C4-2B (cell line): ENCODE results near the gene DENND1C.

Experiments used
- H3K27ac ChIP-seq: fragments of 450-650 bp; 2 replicates; pipeline ENCODE4 v1.5.1; 2017
- CTCF ChIP-seq: fragments of 450-650 bp; conservative IDR thresholded peaks from 2 replicates; pipeline ENCODE4 v1.5.1; 2017; ENCODE audit warnings: mild to moderate bottlenecking
- ZFX ChIP-seq: fragments of 450-650 bp; IDR thresholded peaks from 2 replicates; pipeline ENCODE4 v1.6.1; 2017

Gene DENND1C

DNA sequence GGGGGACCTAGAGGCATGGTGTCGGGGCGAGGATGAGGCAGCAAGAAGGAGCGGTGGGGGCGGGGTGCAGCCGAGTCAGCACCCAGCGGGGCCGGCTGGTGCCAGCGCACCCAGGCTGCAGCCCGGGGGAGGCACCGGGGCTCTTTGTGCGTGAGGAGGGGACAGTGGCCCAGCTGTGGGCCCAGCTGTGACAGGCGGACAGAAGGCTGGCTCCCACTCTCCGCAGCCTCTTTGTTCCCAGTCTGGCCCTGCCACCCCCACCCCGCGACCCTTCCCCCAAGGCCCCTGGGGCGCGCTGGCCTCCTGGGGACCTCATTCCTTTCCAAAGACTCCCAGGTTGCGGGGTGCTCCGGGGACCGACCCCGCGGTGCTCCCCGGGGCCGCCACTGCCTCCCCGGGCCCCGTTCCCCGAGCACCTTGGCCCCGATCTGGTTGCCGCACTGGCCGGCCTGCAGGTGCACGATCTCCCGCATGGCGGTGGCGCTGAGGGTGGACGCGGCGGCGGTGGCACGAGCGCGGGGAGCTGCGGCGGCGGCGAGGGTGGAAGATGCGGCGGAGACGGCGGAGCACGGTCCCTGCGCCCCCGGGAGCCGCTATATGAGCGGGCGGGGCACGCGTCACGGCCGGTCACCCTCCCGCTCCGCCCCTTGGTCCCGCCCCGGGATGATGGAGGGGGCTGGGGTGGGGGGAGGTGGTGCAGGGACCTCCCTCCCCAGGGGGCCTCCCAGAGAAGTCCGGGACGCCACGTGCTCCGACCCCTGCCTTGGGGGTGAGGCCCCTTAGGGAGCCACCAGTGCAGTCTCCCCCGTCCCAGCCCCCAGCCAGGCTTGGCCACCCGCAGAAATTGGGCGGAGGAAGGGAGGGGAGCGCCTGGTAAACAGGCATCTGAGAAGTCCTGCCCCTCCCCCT is 20.4 kb upstream of the DENND1C start, which contains the start of gene TUBB4A:
TSS of gene TUBB4A (minus strand) at position 570 of the 909 bp plus-strand sequence. CDS start at position 473, 97 bp downstream.
- H3K27ac ChIP-seq = no peak within 1 kb of the TSS; the same call in 1 of the 2 replicates
- TF ChIP-seq CTCF (no peak), ZFX (no peak)

DNA sequence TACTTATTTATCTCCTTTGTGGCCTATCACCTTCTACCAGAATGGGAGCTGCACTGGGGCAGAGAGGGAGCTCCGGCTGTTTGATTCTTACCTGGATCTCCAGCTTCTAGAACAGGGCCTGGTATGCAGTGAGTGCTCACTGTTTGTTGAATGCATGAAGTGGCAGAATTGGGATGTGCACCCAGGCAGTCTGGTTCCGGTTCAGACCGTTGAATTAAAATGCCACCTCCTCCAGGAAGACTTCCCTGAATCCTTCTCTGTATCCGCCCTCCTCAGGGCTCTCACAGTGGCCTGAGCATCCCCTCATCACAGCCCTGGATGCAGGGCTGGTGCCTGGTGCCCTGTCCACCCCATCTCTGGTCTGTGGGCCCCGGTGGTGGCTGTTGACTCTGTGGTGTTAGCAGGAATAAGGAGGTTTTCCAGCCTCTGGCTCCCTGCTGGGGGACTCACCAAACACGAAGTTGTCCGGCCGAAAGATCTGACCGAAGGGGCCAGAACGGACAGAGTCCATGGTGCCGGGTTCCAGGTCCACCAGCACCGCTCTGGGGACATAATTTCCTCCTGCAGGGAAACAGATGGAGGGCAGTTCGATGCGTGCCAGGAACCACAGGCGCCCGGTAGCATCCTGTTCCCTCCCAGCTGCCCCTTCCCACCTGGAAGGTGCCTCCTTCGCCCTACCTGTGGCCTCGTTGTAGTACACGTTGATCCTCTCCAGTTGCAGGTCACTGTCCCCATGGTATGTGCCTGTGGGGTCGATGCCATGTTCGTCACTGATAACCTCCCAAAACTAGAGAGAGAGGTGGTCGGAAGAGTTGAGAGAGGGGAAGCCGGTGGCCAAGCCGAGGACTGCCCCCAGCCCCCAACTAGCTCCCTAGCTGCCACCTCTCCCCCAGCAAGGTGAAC is 19.5 kb upstream of the DENND1C start:
- TF ChIP-seq ZFX (no peak), CTCF (no peak)
- no peak overlapping the region; the same call in 1 of the 2 replicates for H3K27ac ChIP-seq

GRCh38 chr19:6499052-6499790 is 17.6 kb upstream of the DENND1C start:
- H3K27ac ChIP-seq = no peak overlapping the region
- TF ChIP-seq CTCF (no peak), ZFX (no peak)

DNA sequence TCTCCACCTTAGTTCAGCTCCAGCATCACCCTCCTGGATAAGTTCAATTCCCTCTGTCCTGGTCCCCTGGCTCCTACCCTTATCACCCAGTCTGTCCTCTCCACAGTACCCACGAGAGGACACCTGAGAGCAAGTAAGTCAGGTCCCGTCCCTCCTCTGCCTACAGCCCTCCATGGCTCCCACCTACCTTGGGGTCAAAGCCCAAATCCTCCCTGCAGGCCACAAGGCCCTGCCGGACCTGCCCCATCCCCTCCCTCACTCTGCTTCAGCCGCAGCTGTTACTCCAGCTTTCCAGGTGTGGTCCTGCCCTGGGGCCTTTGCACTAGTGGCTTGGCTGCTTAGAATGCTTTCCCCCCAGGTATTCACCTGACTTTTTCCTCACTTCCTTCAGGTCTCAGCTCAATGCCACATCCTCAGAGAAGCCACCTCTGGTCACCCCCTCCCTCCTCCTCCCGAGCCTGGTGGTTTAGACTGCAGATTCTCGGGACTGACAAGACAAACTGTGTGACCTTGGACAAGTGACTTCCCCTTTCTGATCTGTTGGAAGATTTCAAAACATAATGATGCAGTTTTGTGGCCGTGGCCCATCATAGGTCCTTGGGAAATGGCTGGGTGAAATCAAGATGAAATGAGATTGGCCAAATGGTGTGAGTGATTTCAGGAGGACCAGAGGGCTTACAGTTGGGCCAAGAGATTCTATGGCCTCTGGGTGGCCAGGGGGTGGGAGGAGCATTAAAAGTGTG is 16.9 kb upstream of the DENND1C start:
- TF ChIP-seq ZFX (no peak), CTCF (no peak)
- no peak overlapping the region for H3K27ac ChIP-seq

GRCh38 chr19:6495947-6496346 is 14.4 kb upstream of the DENND1C start:
- TF ChIP-seq ZFX = no peak
- TF ChIP-seq CTCF = no peak
- no peak overlapping the region for H3K27ac ChIP-seq

- H3K27ac ChIP-seq = no peak overlapping the region
- TF ChIP-seq CTCF (no peak), ZFX (no peak)
Measured at GRCh38 chr19:6494438-6495036, 12.9 kb upstream of the DENND1C start.
